GM12873 (cell line): ENCODE results near the gene LDLRAD2.

Experiments used
- TF ChIP-seq, protein P1 (sequence below): IDR thresholded peaks from 2 replicates; pipeline ENCODE4 v1.5.1; 2012; ENCODE audit warnings: low read depth, mild to moderate bottlenecking, moderate library complexity, low read length, control low read depth; ENCODE audit not compliant: insufficient read depth; ENCODE audit errors: missing control alignments

The LDLRAD2 gene

DNA sequence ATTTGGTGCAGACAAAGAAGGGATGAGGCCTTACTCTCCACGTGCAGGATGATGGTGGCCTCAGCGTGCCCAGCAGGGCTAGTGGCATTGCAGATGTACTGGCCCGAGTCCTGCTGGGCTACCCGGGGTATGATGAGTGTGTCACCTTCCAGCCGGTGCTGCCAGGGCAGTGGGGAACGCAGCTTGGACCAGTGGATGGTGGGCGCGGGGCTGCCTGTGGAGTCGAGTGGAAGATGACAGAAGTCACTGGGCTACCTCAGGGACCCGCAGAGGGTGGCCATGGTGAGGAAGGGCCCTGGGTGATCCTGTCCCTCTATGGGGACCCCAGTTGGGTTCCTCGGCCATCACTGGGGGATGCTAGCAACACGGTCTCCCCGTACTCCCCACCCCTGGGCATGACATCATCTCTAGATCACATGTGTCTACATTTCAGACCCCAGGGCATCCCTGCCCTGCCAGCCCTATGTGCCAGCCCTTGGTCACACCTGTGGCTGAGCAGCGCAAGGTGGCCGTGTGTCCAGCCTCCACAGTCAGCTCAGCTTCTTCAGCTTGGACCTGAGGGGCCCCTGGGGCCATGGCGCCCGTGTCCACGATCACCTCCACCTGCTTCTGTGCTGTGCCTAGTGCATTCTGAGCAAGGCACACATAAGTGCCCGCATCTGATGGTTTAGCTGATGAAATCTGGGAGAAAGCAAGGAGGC lies 27.4 kb downstream of the LDLRAD2 start:
- TF ChIP-seq, protein P1, sequence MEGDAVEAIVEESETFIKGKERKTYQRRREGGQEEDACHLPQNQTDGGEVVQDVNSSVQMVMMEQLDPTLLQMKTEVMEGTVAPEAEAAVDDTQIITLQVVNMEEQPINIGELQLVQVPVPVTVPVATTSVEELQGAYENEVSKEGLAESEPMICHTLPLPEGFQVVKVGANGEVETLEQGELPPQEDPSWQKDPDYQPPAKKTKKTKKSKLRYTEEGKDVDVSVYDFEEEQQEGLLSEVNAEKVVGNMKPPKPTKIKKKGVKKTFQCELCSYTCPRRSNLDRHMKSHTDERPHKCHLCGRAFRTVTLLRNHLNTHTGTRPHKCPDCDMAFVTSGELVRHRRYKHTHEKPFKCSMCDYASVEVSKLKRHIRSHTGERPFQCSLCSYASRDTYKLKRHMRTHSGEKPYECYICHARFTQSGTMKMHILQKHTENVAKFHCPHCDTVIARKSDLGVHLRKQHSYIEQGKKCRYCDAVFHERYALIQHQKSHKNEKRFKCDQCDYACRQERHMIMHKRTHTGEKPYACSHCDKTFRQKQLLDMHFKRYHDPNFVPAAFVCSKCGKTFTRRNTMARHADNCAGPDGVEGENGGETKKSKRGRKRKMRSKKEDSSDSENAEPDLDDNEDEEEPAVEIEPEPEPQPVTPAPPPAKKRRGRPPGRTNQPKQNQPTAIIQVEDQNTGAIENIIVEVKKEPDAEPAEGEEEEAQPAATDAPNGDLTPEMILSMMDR: no peak

DNA sequence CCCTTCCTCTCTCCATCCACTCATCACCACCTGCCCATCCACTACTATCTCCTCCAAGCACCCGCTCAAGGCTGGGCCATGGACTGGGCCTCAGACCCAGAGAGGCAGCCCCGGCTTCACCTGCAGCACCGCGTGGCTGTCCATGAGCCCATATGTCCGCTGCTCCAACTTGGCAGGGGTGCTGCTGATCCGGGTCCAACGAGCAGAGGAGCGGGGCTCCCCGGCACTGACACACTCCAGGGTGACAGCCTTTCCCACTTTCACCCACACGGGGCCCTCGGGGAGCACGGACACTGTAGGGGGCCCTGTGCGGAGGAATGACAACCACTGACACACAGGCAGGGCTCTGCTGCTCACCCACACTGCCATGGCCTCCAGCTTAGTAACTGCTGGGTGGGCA lies 28.9 kb downstream of the LDLRAD2 start:
- TF ChIP-seq, protein P1: no peak

DNA sequence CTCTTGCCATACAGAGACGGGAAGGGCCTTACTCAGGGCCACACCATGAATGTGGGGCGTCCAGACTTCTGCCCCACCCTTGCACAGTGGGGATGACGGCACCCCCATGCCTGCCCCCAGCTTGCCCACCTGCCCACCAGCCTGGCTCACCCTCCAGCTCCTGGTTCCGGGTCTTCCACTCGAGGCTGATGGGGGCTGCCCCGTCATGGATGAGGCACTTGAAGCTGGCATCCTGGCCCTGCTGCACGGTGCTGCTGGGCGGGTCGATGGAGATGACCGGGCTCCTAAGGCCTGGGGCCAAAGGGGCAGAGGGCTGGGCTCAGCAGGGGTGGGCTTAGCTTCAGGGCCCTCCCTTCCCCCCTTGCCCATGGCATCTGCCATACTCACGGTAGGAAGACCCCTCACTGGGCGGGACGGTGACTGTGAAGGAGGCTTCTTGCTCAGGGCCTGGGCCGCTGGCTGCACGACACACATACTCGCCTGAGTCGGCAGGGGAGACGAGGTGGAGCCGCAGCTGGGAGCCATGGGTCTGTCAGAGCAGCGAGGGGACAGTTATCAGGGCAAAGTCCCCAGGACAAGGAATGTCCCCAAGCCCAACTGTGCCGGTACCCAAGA lies 29.9 kb downstream of the LDLRAD2 start:
- TF ChIP-seq, protein P1: no peak

DNA sequence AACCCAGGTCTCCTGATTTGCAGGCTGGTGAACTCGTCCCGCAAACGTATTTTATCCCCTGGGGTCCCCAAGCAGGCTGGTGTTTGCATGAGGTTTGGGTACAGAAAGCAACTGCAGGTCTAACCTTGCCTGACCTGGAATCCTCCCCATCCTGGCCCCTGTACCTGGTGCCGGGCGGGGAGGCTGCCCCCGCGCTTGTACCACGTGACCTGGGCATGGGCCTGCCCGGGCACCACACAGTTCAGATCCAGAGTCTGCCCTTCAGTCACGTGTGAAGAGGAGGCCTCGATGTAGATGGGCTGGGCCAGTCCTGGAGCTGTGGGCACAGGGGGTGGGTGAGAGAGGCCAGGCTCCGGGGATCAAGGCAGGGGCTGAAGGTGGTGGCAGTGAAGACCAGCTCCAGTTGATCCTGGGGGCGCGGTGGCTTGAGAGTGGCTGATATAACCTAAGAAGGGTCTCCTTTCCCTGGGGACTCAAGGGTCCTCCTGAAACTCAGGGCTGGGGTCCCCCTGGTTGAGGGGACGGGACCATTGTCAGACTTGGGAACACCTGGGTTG lies 30.6 kb downstream of the LDLRAD2 start:
- TF ChIP-seq, protein P1: no peak

DNA sequence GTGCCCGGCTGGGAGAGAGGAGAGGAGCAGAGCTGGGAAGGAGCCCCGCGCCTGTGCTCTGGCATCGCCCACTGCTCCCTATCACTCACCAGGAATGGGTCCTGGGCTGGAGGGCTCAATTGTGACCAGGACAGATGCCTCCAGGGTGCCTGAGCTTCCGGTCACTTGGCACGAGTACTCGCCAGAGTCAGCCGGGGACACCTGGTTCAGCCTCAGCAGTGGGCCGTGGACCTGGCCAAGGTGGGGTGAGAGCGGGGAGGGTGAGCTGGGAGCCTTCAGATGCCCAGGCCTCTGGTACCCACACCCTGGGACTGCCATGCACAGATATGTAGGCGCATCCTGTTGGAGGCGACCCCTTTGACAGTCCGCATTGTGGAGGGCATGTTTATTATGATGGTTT lies 31.1 kb downstream of the LDLRAD2 start:
- TF ChIP-seq, protein P1: no peak

DNA sequence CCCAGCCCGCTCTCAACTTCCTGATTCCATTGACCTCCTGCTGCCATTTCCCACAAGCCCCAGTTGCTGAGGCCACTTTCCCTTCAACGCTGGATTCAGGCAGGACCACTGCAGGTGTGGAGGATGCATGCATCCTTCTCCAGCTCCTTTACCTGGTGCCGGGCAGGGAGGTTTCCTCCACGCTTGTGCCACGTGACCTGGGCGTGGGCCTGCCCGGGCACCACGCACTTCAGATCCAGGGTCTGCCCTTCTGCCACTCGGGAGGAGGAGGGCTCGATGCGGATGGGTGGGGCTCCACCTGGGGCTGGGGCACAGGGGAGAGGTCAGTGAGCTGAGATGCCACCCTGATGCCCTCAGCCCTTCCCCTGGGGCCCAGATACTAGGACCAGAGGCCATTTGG lies 31.9 kb downstream of the LDLRAD2 start:
- TF ChIP-seq, protein P1: no peak
